ENCODE data around the gene HAGHL.
"Not testable (repeated sequence)": the region's sequence is repeated elsewhere in the genome, so short reads cannot be mapped to it uniquely, and the experiment has no call there.

GRCh38 chr16:776298-776697, 49.4 kb downstream of the HAGHL start:
- TF ChIP-seq CTCF (conservative IDR thresholded peaks at IDR 0.05; ENCODE audit: low read depth in 2 of 2); POLR2AphosphoS5 (IDR thresholded peaks at IDR 0.05; ENCODE audit: low read depth); EZH2 (IDR thresholded peaks at IDR 0.05; ENCODE audit: low read depth, unreplicated experiment); EZH2phosphoT487 (IDR thresholded peaks at IDR 0.05; ENCODE audit: unreplicated experiment); ZNF331 (CRISPR knock-in tag; IDR thresholded peaks at IDR 0.05; ENCODE audit: low read depth); JUNB (IDR thresholded peaks at IDR 0.05; ENCODE audit: unreplicated experiment); CREB1 (CRISPR knock-in tag; IDR thresholded peaks at IDR 0.05; ENCODE audit: low read depth); REST (IDR thresholded peaks at IDR 0.05; ENCODE audit: unreplicated experiment); NANOG (IDR thresholded peaks at IDR 0.05; ENCODE audit: borderline replicate concordance); STAT1 (IDR thresholded peaks at IDR 0.05; ENCODE audit: unreplicated experiment): not testable (repeated sequence)
- TF ChIP-seq, protein P1, sequence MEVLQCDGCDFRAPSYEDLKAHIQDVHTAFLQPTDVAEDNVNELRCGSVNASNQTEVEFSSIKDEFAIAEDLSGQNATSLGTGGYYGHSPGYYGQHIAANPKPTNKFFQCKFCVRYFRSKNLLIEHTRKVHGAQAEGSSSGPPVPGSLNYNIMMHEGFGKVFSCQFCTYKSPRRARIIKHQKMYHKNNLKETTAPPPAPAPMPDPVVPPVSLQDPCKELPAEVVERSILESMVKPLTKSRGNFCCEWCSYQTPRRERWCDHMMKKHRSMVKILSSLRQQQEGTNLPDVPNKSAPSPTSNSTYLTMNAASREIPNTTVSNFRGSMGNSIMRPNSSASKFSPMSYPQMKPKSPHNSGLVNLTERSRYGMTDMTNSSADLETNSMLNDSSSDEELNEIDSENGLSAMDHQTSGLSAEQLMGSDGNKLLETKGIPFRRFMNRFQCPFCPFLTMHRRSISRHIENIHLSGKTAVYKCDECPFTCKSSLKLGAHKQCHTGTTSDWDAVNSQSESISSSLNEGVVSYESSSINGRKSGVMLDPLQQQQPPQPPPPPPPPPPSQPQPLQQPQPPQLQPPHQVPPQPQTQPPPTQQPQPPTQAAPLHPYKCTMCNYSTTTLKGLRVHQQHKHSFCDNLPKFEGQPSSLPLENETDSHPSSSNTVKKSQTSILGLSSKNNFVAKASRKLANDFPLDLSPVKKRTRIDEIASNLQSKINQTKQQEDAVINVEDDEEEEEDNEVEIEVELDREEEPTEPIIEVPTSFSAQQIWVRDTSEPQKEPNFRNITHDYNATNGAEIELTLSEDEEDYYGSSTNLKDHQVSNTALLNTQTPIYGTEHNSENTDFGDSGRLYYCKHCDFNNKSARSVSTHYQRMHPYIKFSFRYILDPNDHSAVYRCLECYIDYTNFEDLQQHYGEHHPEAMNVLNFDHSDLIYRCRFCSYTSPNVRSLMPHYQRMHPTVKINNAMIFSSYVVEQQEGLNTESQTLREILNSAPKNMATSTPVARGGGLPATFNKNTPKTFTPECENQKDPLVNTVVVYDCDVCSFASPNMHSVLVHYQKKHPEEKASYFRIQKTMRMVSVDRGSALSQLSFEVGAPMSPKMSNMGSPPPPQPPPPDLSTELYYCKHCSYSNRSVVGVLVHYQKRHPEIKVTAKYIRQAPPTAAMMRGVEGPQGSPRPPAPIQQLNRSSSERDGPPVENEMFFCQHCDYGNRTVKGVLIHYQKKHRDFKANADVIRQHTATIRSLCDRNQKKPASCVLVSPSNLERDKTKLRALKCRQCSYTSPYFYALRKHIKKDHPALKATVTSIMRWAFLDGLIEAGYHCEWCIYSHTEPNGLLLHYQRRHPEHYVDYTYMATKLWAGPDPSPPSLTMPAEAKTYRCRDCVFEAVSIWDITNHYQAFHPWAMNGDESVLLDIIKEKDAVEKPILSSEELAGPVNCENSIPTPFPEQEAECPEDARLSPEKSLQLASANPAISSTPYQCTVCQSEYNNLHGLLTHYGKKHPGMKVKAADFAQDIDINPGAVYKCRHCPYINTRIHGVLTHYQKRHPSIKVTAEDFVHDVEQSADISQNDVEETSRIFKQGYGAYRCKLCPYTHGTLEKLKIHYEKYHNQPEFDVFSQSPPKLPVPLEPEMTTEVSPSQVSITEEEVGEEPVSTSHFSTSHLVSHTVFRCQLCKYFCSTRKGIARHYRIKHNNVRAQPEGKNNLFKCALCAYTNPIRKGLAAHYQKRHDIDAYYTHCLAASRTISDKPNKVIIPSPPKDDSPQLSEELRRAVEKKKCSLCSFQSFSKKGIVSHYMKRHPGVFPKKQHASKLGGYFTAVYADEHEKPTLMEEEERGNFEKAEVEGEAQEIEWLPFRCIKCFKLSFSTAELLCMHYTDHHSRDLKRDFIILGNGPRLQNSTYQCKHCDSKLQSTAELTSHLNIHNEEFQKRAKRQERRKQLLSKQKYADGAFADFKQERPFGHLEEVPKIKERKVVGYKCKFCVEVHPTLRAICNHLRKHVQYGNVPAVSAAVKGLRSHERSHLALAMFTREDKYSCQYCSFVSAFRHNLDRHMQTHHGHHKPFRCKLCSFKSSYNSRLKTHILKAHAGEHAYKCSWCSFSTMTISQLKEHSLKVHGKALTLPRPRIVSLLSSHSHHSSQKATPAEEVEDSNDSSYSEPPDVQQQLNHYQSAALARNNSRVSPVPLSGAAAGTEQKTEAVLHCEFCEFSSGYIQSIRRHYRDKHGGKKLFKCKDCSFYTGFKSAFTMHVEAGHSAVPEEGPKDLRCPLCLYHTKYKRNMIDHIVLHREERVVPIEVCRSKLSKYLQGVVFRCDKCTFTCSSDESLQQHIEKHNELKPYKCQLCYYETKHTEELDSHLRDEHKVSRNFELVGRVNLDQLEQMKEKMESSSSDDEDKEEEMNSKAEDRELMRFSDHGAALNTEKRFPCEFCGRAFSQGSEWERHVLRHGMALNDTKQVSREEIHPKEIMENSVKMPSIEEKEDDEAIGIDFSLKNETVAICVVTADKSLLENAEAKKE (CRISPR knock-in tag; IDR thresholded peaks at IDR 0.05) = not testable (repeated sequence)
- TF ChIP-seq, protein P2, sequence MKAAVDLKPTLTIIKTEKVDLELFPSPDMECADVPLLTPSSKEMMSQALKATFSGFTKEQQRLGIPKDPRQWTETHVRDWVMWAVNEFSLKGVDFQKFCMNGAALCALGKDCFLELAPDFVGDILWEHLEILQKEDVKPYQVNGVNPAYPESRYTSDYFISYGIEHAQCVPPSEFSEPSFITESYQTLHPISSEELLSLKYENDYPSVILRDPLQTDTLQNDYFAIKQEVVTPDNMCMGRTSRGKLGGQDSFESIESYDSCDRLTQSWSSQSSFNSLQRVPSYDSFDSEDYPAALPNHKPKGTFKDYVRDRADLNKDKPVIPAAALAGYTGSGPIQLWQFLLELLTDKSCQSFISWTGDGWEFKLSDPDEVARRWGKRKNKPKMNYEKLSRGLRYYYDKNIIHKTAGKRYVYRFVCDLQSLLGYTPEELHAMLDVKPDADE (IDR thresholded peaks at IDR 0.05) = not testable (repeated sequence)
